ENCODE measurements around the gene NMT2. TPM values are rescaled to one million over a fixed set of nuclear protein-coding genes. Genes with fewer than 3 reads are reported as not detected.

NMT2 gene
- total and polyA plus RNA-seq, 2 experiments from 2014 or later: 15.0 to 23.4 TPM

DNA sequence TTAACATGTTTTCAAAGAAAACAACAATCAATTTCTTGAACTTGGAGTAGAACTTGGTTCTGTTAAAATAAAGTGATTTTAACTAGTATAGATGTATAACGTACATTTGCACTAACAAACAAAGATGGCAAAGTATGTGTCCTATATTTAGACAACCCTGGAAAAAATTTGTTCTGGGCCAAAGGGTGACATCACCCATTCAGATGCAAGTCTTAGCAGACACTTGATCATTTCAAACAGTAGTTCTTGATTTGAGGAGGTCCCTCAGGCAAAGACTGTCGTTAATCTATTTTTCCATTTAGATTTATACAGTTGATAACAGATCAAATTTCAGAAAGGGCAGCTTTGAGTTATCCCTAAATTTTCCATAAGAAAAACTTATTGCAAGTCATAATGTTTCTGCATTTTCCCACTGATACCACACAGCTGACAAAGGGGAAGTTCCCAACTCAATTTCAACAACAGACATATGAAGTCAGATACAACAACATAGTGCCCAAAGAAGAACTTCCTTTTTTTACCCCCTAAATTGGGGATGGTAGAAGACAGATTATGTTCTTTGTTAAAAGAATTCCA lies 5.2 kb downstream of the NMT2 start:
- Histone ChIP-seq H3K36me3 (replicated peaks; ENCODE audit: insufficient read depth, low read depth) (no peaks in the 10 kb centered on the region), H3K9me3 (ENCODE audit: low read depth) (no peaks in the 10 kb centered on the region), H3K4me3 (no peak overlapping the region), H2AFZ (no peak overlapping the region), H3K27ac (no peak overlapping the region), H3K9me2 (replicated peaks; ENCODE audit: insufficient read depth) (no peaks in the 10 kb centered on the region), H3K79me2 (peaks cover 82% of the 10 kb centered on the region), H3K4me1 (ENCODE audit: insufficient read depth) (peaks cover 8% of the 10 kb centered on the region), H3K4me2 (no peak overlapping the region), H4K20me1 (ENCODE audit: insufficient read depth, poor library complexity, severe bottlenecking) (no peaks in the 10 kb centered on the region), H3K27me3 (no peaks in the 10 kb centered on the region)
- TF ChIP-seq EZH2 (IDR thresholded peaks at IDR 0.05; ENCODE audit: borderline replicate concordance): no peak
- TF ChIP-seq, protein P1, sequence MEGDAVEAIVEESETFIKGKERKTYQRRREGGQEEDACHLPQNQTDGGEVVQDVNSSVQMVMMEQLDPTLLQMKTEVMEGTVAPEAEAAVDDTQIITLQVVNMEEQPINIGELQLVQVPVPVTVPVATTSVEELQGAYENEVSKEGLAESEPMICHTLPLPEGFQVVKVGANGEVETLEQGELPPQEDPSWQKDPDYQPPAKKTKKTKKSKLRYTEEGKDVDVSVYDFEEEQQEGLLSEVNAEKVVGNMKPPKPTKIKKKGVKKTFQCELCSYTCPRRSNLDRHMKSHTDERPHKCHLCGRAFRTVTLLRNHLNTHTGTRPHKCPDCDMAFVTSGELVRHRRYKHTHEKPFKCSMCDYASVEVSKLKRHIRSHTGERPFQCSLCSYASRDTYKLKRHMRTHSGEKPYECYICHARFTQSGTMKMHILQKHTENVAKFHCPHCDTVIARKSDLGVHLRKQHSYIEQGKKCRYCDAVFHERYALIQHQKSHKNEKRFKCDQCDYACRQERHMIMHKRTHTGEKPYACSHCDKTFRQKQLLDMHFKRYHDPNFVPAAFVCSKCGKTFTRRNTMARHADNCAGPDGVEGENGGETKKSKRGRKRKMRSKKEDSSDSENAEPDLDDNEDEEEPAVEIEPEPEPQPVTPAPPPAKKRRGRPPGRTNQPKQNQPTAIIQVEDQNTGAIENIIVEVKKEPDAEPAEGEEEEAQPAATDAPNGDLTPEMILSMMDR (IDR thresholded peaks at IDR 0.05; ENCODE audit: poor library complexity): no peak
- TF ChIP-seq EZH2phosphoT487 (IDR thresholded peaks at IDR 0.05; ENCODE audit: low read depth, severe bottlenecking, unreplicated experiment): no peak
- WGBS (ENCODE audit: low lambda C conversion rate, missing lambda C conversion rate): 86% methylated on average over 2 of the region's 2 CpGs
- DNase-seq (ENCODE audit: low spot score): no peak

DNA sequence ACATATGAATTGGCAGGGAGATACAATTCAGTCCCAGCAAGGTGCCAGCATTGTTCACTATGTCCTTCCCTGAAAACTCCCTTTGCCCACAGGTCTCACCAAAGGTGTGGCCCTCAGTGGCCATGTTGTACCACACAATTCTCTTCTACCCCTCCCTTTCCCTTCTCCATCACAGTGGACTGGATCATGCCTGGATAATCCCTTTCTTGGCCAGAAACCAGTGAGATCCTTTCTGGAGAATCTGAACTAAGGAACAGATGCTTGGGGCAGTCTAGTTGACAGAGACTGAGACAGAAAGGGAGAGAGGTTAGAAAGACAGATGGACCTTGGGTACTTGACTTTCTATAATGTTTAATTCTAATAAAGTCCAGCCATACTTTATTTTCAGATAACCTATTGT lies 9.5 kb downstream of the NMT2 start:
- peaks cover 73% of the 10 kb centered on the region for H3K79me2 ChIP-seq
- no peaks in the 10 kb centered on the region for H3K36me3 ChIP-seq (replicated peaks; ENCODE audit: insufficient read depth, low read depth)
- H2AFZ ChIP-seq: no peak overlapping the region
- no peaks in the 10 kb centered on the region for H3K9me3 ChIP-seq (ENCODE audit: low read depth)
- no peaks in the 10 kb centered on the region for H4K20me1 ChIP-seq (ENCODE audit: insufficient read depth, poor library complexity, severe bottlenecking)
- H3K4me3 ChIP-seq: no peak overlapping the region
- no peaks in the 10 kb centered on the region for H3K4me1 ChIP-seq (ENCODE audit: insufficient read depth)
- no peaks in the 10 kb centered on the region for H3K27me3 ChIP-seq
- H3K4me2 ChIP-seq: no peak overlapping the region
- H3K9me2 ChIP-seq (replicated peaks; ENCODE audit: insufficient read depth): no peaks in the 10 kb centered on the region
- H3K27ac ChIP-seq: no peak overlapping the region
- TF ChIP-seq, protein P1 (IDR thresholded peaks at IDR 0.05; ENCODE audit: poor library complexity): no peak
- TF ChIP-seq EZH2 (IDR thresholded peaks at IDR 0.05; ENCODE audit: borderline replicate concordance) (no peak), EZH2phosphoT487 (IDR thresholded peaks at IDR 0.05; ENCODE audit: low read depth, severe bottlenecking, unreplicated experiment) (no peak)
- no peak for DNase-seq (ENCODE audit: low spot score)

DNA sequence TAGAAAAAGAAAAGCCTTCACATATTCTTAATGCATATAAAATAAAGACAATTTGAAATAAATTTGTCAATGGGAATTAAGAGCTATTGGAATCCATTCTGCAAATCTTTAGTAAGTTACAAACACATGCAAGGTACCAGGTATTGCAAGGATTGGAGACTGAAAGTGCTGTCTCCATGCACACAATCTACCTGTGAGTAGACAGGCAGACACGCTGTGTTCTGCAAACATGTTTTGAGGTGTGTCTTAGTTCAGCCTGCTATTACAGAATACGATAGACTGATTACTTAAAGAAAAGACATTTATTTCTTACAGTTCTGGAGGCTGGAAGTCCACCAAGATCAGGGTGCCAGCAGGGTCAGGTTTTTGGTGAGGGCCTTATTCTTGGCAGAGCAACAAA lies 10.0 kb downstream of the NMT2 start:
- H3K9me2 ChIP-seq (replicated peaks; ENCODE audit: insufficient read depth): no peaks in the 10 kb centered on the region
- H3K27ac ChIP-seq: peak overlapping the region; percentile 10
- no peak overlapping the region for H3K4me2 ChIP-seq
- 59% methylated on average over 2 of the region's 2 CpGs for WGBS (ENCODE audit: low lambda C conversion rate, missing lambda C conversion rate)
- H3K79me2 ChIP-seq: peaks cover 71% of the 10 kb centered on the region
- H3K4me3 ChIP-seq: no peak overlapping the region
- DNase-seq (ENCODE audit: low spot score): no peak
- H3K36me3 ChIP-seq (replicated peaks; ENCODE audit: insufficient read depth, low read depth): no peaks in the 10 kb centered on the region
- H3K9me3 ChIP-seq (ENCODE audit: low read depth): no peaks in the 10 kb centered on the region
- H3K27me3 ChIP-seq: no peaks in the 10 kb centered on the region
- no peaks in the 10 kb centered on the region for H3K4me1 ChIP-seq (ENCODE audit: insufficient read depth)
- TF ChIP-seq, protein P1 (IDR thresholded peaks at IDR 0.05; ENCODE audit: poor library complexity): no peak
- no peak for TF ChIP-seq EZH2phosphoT487 (IDR thresholded peaks at IDR 0.05; ENCODE audit: low read depth, severe bottlenecking, unreplicated experiment)
- no peak for TF ChIP-seq EZH2 (IDR thresholded peaks at IDR 0.05; ENCODE audit: borderline replicate concordance)
- no peaks in the 10 kb centered on the region for H4K20me1 ChIP-seq (ENCODE audit: insufficient read depth, poor library complexity, severe bottlenecking)
- no peak overlapping the region for H2AFZ ChIP-seq

Measured in hepatocyte (in vitro differentiated cells).